Peyer's patch (tissue), 4 donors: ENCODE results near the gene CCDC192.

Experiments
- POLR2A ChIP-seq, 2 donors: fragments of 450-650 bp; IDR thresholded peaks; one replicate each; pipeline ENCODE4 v1.5.1; 2017; ENCODE audit warnings: antibody characterized with exemption in 2 of 2, mild to moderate bottlenecking in 2 of 2, moderate library complexity in 2 of 2
- TF ChIP-seq, protein P1 (sequence below), 6 experiments: fragments of 450-650 bp in 4 of 6; fragments of 200-600 bp in 2 of 6; sonication (generic) in 1 of 6; IDR thresholded peaks; one replicate each; pipeline ENCODE4 v1.5.1; 2017 to 2019; ENCODE audit warnings: antibody characterized with exemption in 6 of 6, mild to moderate bottlenecking in 3 of 6, moderate library complexity in 1 of 6

DNA sequence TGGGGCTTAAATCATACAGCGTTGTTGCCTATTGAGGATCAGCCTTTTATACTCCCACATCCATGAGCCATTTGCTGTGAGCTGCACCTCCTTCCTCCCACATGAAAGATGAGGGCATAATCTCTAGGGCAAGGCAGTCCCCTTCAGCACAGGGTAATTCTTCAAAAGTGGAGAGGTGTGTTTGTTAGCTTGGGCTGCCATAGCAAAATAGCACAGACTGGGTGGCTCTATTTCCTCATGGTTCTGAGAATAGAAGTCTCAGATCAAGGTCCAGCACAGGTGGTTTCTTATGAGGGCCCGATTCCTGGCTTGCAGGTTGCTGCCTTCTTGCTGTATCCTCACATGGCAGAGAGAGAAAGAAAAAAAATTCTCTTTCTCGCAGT lies 258.6 kb downstream of the CCDC192 start:
- TF ChIP-seq, protein P1, sequence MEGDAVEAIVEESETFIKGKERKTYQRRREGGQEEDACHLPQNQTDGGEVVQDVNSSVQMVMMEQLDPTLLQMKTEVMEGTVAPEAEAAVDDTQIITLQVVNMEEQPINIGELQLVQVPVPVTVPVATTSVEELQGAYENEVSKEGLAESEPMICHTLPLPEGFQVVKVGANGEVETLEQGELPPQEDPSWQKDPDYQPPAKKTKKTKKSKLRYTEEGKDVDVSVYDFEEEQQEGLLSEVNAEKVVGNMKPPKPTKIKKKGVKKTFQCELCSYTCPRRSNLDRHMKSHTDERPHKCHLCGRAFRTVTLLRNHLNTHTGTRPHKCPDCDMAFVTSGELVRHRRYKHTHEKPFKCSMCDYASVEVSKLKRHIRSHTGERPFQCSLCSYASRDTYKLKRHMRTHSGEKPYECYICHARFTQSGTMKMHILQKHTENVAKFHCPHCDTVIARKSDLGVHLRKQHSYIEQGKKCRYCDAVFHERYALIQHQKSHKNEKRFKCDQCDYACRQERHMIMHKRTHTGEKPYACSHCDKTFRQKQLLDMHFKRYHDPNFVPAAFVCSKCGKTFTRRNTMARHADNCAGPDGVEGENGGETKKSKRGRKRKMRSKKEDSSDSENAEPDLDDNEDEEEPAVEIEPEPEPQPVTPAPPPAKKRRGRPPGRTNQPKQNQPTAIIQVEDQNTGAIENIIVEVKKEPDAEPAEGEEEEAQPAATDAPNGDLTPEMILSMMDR (IDR thresholded peaks at IDR 0.05) = no peak
- no peak for TF ChIP-seq POLR2A (IDR thresholded peaks at IDR 0.05)
